Astrocyte of the cerebellum (primary cell): ENCODE measurements around the gene ST3GAL5.

Source experiments
- DNase-seq: peaks from one replicate; pipeline ENCODE4 v3.0.0-alpha.2; 2011; ENCODE audit warnings: low read depth
- H3K4me3 ChIP-seq: 2 replicates; pipeline ENCODE4 v1.5.1; 2011; ENCODE audit warnings: mild to moderate bottlenecking, low read depth, low read length, moderate library complexity
- in situ Hi-C: cut with HindIII; loops from 2 replicates; pipeline ENCODE4 v1.10.0; 2017; ENCODE audit warnings: low sequenced_read_pairs
- TF ChIP-seq, protein P1 (sequence below): IDR thresholded peaks from 2 replicates; pipeline ENCODE4 v1.5.1; 2012; ENCODE audit warnings: low read length, low read depth, moderate library complexity, mild to moderate bottlenecking; ENCODE audit errors: missing control alignments

Gene ST3GAL5

GRCh38 chr2:85813211-85813981 is 75.4 kb downstream of the ST3GAL5 start:
- TF ChIP-seq, protein P1, sequence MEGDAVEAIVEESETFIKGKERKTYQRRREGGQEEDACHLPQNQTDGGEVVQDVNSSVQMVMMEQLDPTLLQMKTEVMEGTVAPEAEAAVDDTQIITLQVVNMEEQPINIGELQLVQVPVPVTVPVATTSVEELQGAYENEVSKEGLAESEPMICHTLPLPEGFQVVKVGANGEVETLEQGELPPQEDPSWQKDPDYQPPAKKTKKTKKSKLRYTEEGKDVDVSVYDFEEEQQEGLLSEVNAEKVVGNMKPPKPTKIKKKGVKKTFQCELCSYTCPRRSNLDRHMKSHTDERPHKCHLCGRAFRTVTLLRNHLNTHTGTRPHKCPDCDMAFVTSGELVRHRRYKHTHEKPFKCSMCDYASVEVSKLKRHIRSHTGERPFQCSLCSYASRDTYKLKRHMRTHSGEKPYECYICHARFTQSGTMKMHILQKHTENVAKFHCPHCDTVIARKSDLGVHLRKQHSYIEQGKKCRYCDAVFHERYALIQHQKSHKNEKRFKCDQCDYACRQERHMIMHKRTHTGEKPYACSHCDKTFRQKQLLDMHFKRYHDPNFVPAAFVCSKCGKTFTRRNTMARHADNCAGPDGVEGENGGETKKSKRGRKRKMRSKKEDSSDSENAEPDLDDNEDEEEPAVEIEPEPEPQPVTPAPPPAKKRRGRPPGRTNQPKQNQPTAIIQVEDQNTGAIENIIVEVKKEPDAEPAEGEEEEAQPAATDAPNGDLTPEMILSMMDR: no peak
- DNase-seq: no peak

GRCh38 chr2:85812094-85812735 is 76.6 kb downstream of the ST3GAL5 start:
- TF ChIP-seq, protein P1: no peak
- DNase-seq: no peak
- in situ Hi-C loops: no loop called here
- no peak overlapping the region for H3K4me3 ChIP-seq

More at GRCh38 chr2:85813211-85813981, 75.4 kb downstream of the ST3GAL5 start:
- in situ Hi-C loops: no loop called here
- no peak overlapping the region for H3K4me3 ChIP-seq

GRCh38 chr2:85811180-85812093 is 77.4 kb downstream of the ST3GAL5 start:
- DNase-seq: peak; percentile 20
- in situ Hi-C loops: no loop called here
- TF ChIP-seq, protein P1: no peak
- no peak overlapping the region for H3K4me3 ChIP-seq

GRCh38 chr2:85810371-85811179 is 78.2 kb downstream of the ST3GAL5 start:
- DNase-seq: no peak
- no peak overlapping the region for H3K4me3 ChIP-seq
- in situ Hi-C loops: no loop called here
- TF ChIP-seq, protein P1: no peak

GRCh38 chr2:85807756-85808155 is 81.0 kb downstream of the ST3GAL5 start:
- in situ Hi-C loops: no loop called here
- TF ChIP-seq, protein P1: no peak
- H3K4me3 ChIP-seq: no peak overlapping the region
- no peak for DNase-seq
